Measurements from ENCODE around the gene APBA2.

GRCh38 chr15:29134239-29134638 lies 248.5 kb downstream of the APBA2 start:
- TF ChIP-seq CTCF (IDR thresholded peaks at IDR 0.05; ENCODE audit: low read depth, low read length), result no peak
- TF ChIP-seq EZH2phosphoT487 (IDR thresholded peaks at IDR 0.05; ENCODE audit: low read depth), result no peak
